Esophagus muscularis mucosa (tissue), 4 donors: Measurements from ENCODE around the gene DPH3. TPM values are rescaled to one million over a fixed set of nuclear protein-coding genes. Genes with fewer than 3 reads are reported as not detected.

ENCODE experiments used
- DNase-seq: peaks from one replicate; pipeline ENCODE4 v3.0.0-alpha.2; 2017; ENCODE audit errors: extremely low spot score
- H3K27ac ChIP-seq, 4 donors: fragments of 200-600 bp; sonication (generic); replicated peaks in 1 of 4; 1 replicate in 3 of 4; 2 replicates in 1 of 4; pipeline ENCODE4 v1.5.1; 2016 to 2019; ENCODE audit warnings: mild to moderate bottlenecking in 1 of 4
- H3K27me3 ChIP-seq, 4 donors: fragments of 200-600 bp; sonication (generic); one replicate each; pipeline versions ENCODE4 v1.5.1 to v1.6.0; 2016 to 2019
- H3K36me3 ChIP-seq, 4 donors: fragments of 200-600 bp; sonication (generic); one replicate each; pipeline ENCODE4 v1.5.1; 2016 to 2019
- H3K4me1 ChIP-seq, 4 donors: fragments of 200-600 bp; sonication (generic); one replicate each; pipeline ENCODE4 v1.5.1; 2016 to 2019
- H3K4me3 ChIP-seq, 4 donors: fragments of 200-600 bp; sonication (generic); 1 replicate in 2 of 4; 2 replicates in 2 of 4; pipeline ENCODE4 v1.5.1; 2016 to 2019; ENCODE audit warnings: mild to moderate bottlenecking in 4 of 4, moderate library complexity in 1 of 4
- H3K9me3 ChIP-seq, 4 donors: fragments of 200-600 bp; sonication (generic); 1 replicate in 3 of 4; 2 replicates in 1 of 4; pipeline ENCODE4 v1.5.1; 2016 to 2019
- CTCF ChIP-seq, 3 experiments: fragments of 200-600 bp in 2 of 3; fragments of 450-650 bp in 1 of 3; sonication (generic) in 2 of 3; IDR thresholded peaks; one replicate each; pipeline ENCODE4 v1.5.1; 2017 to 2019; ENCODE audit warnings: antibody characterized with exemption in 3 of 3, mild to moderate bottlenecking in 2 of 3, moderate library complexity in 1 of 3
- EP300 ChIP-seq: sonication (generic); formaldehyde crosslinking; IDR thresholded peaks from one replicate; pipeline ENCODE4 v1.6.1; 2017; ENCODE audit warnings: antibody characterized with exemption
- POLR2A ChIP-seq: fragments of 450-650 bp; IDR thresholded peaks from one replicate; pipeline ENCODE4 v1.6.1; 2017; ENCODE audit warnings: antibody characterized with exemption, moderate library complexity, mild to moderate bottlenecking, low read depth
- POLR2AphosphoS5 ChIP-seq, 2 donors: sonication (generic); formaldehyde crosslinking; IDR thresholded peaks; one replicate each; pipeline ENCODE4 v1.6.1; 2017; ENCODE audit warnings: antibody characterized with exemption in 2 of 2
- WGBS: methylation state at CpG from one replicate; pipeline ENCODE4 v1.1.5; 2018; 5-methylcytosine and 5-hydroxymethylcytosine counted together
- intact Hi-C: fragments of 100-400 bp; cut with DNase I; formaldehyde crosslinking; loops from one replicate; pipeline ENCODE4 v1.15.1; 2023
- total RNA-seq, 4 donors: library from RNA; depleted of rRNA; stranded (reverse); fragments of >200 nt; gene quantifications; one replicate each; pipeline versions ENCODE4 v1.1.0 to v1.2.1, GENCODE V29; 2016

DPH3 gene
- total RNA-seq, 4 donors from 2014 or later = 27.2 to 50.7 (median 37.6) TPM

DNA sequence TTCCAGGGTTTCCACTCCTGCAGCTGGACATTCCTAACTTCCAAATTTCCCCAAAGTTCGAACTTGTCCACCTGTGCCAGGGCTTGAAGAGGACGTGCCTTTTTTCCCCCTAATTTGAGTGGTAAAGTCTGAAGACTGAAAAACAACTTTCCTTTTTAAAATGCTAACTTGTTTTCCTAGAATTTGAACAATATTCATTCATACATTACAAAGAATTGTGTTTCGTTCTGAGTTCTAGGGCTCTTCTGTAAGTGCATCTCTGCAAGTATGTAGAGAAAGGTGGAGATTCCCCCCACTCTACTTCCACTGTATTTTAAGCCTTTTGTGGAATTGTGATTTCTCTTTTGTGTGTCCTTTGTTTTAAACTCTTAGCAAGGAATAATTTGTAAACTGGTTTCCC lies 9.4 kb downstream of the DPH3 start:
- peaks cover 0 to 9% (median 3%) of the 10 kb centered on the region in 4 donors for H3K4me1 ChIP-seq
- no peak overlapping the region for H3K27ac ChIP-seq
- H3K4me3 ChIP-seq = no peak overlapping the region
- TF ChIP-seq POLR2A (no peak), CTCF (IDR thresholded peaks at IDR 0.05) (no peak), POLR2AphosphoS5 (IDR thresholded peaks at IDR 0.05) (no peak), EP300 (no peak)
- H3K27me3 ChIP-seq = no peaks in the 10 kb centered on the region
- no peak for DNase-seq
- peaks cover 14 to 28% (median 18%) of the 10 kb centered on the region in 4 donors for H3K36me3 ChIP-seq
- H3K9me3 ChIP-seq = no peaks in the 10 kb centered on the region
- WGBS = 71% methylated on average over 3 of the region's 3 CpGs
- intact Hi-C loops = no loop called here

DNA sequence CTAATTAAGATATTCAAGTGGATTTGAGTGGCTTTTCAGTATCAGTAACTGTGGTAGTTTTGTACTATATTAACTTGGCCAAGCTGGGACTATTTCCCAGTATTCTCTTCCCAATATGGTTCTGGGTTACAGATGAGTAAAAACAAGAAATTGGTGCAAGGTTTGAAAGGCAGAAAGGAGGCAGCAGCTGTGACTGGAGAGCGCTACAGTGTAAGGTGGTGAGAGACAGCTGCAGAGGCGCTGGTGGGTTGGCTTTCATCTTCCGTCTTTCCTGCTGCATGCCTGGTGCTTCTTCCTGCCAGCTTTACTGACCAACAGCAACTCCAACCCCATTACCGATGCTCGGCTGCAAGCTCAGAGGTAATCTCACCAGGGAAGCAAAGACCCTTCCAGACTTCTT lies 9.8 kb downstream of the DPH3 start:
- DNase-seq = no peak
- H3K4me3 ChIP-seq = no peak overlapping the region
- no peaks in the 10 kb centered on the region for H3K27me3 ChIP-seq
- WGBS = 81% methylated on average over 5 of the region's 5 CpGs
- H3K27ac ChIP-seq = no peak overlapping the region
- peaks cover 0 to 9% (median 3%) of the 10 kb centered on the region in 4 donors for H3K4me1 ChIP-seq
- H3K36me3 ChIP-seq = peaks cover 10 to 24% (median 16%) of the 10 kb centered on the region in 4 donors
- intact Hi-C loops = no loop called here
- no peaks in the 10 kb centered on the region for H3K9me3 ChIP-seq
- TF ChIP-seq POLR2AphosphoS5 (IDR thresholded peaks at IDR 0.05) (no peak), POLR2A (no peak), EP300 (no peak), CTCF (IDR thresholded peaks at IDR 0.05) (no peak)

DNA sequence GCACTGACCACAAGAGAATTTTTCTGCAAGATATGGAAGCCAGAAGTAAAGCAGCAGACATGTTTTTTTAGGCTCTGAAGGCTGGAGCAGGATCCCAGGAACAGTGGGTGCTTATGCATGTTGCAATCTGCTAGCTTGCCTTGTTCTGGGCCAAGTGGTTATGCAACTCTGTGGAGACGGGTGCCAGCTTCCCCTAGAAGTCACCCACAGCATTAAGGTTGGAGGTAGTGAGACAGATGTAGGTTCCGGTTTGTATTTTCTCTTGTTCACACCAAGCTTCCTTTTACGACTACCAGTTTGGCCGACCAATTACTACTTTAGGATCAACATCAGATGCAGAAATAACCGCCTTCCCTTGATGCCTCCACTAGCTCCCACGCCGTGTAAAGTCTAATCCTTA lies 11.1 kb downstream of the DPH3 start:
- no peak overlapping the region for H3K27ac ChIP-seq
- peaks cover 0 to 11% (median 4%) of the 10 kb centered on the region in 4 donors for H3K36me3 ChIP-seq
- H3K27me3 ChIP-seq = no peaks in the 10 kb centered on the region
- H3K9me3 ChIP-seq = no peaks in the 10 kb centered on the region
- intact Hi-C loops = no loop called here
- no peak for DNase-seq
- no peak for TF ChIP-seq CTCF (IDR thresholded peaks at IDR 0.05)
- TF ChIP-seq EP300 = no peak
- TF ChIP-seq POLR2AphosphoS5 (IDR thresholded peaks at IDR 0.05) = peak; percentile 50 to 51
- H3K4me1 ChIP-seq = peaks cover 0 to 9% (median 3%) of the 10 kb centered on the region in 4 donors
- H3K4me3 ChIP-seq = no peak overlapping the region
- WGBS = 73% methylated on average over 7 of the region's 7 CpGs

GRCh38 chr3:16252988-16253387 lies 11.8 kb downstream of the DPH3 start:
- no peak for DNase-seq
- peaks cover 0 to 9% (median 3%) of the 10 kb centered on the region in 4 donors for H3K4me1 ChIP-seq
- intact Hi-C loops = no loop called here
- peaks cover 0 to 5% (median 0%) of the 10 kb centered on the region in 4 donors for H3K36me3 ChIP-seq
- TF ChIP-seq EP300 (no peak), POLR2A (no peak), POLR2AphosphoS5 (IDR thresholded peaks at IDR 0.05) (no peak), CTCF (IDR thresholded peaks at IDR 0.05) (no peak)
- 100% methylated on average over 1 of the region's 2 CpGs for WGBS
- no peaks in the 10 kb centered on the region for H3K9me3 ChIP-seq
- H3K27me3 ChIP-seq = no peaks in the 10 kb centered on the region
- no peak overlapping the region for H3K4me3 ChIP-seq
- H3K27ac ChIP-seq = no peak overlapping the region
